Fibroblast of skin of back (primary cell): Measurements from ENCODE around the gene WWP2. TPM values are rescaled to one million over a fixed set of nuclear protein-coding genes. Genes with fewer than 3 reads are reported as not detected.
A peak's percentile ranks its signal among the peaks of the same experiment; 100 is the strongest.
"Not testable (repeated sequence)": the region's sequence is repeated elsewhere in the genome, so short reads cannot be mapped to it uniquely, and the experiment has no call there.

ENCODE experiments used
- DNase-seq: peaks from one replicate; pipeline ENCODE4 v3.0.0-alpha.2; 2013
- polyA plus RNA-seq, 2 experiments: library from polyadenylated mRNA; unstranded; fragments of 120-200 nt; gene quantifications; one replicate each; pipeline ENCODE4 v1.2.1, GENCODE V29; 2013; ENCODE audit not compliant: insufficient read length in 2 of 2

WWP2 gene
- 22.5 TPM for polyA plus RNA-seq (2013, experiment 1 of 2; ENCODE audit: insufficient read length)
- polyA plus RNA-seq (2013, experiment 2 of 2; ENCODE audit: insufficient read length): 17.3 TPM

DNA sequence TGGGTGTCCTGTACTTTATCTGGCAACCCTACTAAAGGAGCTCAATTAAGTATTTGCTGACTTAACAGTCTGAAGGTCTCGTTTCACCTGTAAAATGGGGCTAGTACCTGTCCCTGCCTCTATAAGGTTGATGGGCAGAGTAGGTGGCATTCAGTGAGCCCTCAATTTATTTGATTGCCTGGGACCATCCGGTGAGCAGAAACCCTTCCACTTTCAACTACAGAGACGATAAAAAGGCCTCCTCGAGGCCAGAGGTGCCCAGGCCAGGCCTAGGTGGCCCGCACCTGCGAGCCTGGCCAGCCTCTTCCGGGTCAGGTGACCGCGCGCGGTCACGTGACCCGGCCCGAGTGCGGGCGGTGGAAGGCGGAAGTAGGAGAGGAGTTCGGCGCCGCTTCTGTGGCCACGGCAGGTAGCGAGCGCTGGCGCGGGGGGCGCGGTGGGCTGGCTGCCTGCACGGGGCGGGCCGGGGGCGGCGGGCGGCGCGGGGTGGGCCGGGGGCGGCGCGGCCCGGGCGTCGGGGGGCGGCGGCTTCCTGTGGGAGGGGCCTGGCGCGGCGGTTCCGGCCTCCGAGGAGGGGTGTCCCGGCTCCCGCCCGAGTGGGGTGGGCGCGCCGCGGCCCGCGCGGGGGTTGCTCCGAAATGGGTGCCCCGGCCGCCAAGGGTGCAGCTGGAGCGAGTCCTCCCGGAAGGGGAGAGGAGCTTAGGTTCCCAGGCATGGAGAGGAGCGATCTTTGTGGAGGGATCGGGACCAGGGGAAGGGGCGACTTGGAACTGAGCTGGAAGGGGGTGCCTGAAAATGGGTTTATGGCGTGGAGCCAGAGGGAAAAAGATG is at the start of gene WWP2:
Gene WWP2, plus strand, starts transcription at position 350 of the 831 bp plus-strand sequence. CDS start 24,679 bp downstream, outside the sequence.
- peak; percentile 71 for DNase-seq

- no peak for DNase-seq
Observed at GRCh38 chr16:69712914-69713581, 49.1 kb upstream of the WWP2 start.

DNA sequence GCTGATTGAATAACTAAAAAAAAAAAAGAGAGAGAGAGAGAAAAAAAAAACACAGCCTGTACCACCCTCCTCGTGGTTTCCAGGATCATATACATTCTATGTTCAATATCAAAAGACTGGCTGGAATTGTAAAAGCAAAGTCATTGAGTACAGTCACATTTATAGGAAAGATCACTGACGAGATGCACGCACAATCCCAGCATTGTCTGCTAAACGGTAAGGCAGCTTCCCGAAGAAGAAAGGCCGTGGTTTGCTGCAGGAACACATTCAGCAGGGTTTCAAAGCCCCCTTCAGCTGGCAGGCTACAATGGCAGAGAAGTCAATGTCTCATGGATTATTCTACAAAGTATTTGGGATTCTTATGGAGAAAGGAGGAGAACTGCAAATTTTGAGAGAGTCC is 45.1 kb upstream of the WWP2 start:
- DNase-seq: no peak

GRCh38 chr16:69718111-69718764 is 43.9 kb upstream of the WWP2 start:
- DNase-seq: no peak

DNA sequence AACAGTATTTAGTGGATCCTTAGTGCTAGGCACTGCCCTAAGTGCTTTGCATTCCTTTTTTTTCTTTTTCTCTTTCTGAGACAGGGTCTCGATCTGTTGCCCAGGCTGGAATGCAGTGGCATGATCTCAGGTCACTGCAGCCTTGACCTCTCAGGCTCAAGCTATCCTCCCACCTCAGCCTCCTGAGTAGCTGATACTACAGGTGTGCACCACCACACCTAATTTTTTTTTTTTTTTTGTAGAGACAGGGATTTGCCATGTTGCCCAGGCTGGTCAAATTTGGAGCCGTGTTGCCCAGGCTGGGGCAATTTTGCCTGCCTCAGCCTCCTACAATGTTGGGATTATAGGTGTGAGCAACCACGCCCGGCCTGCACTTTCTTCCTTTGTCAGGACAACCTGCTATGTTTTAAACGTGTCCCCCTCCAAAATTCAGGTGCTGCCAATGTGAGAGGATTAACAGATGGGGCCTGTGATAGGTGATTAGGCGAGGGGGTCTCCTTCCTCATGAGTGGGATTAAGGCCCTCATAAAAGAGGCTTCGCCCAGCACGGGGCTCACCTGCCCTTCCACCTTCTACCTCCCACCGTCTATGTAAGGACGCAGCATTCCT is 41.2 kb upstream of the WWP2 start:
- no peak for DNase-seq

DNA sequence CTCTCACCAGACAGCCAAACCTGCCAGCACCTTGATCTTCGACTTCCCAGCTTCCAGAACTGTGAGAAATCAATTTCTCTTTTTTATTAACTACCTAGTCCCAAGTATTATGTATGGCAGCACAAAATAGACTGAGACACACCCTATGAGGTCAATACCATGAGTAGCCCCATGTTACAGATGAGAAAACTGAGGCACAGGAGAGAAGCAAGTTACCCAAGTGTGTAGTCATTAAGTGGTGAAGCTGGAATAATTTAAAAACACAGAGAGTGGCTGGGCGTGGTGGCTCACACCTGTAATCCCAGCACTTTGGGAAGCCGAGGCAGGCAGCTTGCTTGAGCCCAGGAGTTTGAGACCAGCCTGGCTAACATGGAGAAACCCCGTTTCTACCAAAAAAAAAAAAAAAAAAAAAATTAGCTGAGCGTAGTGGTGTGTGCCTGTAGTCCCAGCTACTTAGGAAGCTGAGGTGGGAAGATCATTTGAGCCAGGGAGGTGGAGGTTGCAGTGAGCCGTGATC is 40.6 kb upstream of the WWP2 start:
- DNase-seq: no peak

DNA sequence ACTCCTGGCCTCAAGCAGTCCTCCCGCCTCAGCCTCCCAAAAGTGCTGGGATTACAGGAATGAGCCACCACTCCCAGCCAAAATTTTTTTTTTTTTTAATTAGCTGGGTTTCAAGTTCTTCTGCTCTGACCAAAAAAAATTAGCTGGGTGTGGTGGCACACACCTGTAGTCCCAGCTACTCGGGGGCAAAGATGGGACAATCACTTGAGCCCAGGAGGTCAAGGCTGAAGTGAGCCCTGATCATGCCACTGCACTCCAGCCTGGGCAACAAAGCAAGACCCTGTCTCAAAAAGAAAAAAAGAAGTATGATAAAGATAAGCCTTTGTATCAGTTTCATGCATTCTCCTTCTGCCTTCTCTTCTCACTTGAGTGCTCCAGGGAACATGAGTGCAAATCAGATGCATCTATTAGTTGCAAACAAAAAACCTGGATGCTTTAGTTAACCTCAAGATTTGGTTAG is 37.7 kb upstream of the WWP2 start:
- DNase-seq: no peak

DNA sequence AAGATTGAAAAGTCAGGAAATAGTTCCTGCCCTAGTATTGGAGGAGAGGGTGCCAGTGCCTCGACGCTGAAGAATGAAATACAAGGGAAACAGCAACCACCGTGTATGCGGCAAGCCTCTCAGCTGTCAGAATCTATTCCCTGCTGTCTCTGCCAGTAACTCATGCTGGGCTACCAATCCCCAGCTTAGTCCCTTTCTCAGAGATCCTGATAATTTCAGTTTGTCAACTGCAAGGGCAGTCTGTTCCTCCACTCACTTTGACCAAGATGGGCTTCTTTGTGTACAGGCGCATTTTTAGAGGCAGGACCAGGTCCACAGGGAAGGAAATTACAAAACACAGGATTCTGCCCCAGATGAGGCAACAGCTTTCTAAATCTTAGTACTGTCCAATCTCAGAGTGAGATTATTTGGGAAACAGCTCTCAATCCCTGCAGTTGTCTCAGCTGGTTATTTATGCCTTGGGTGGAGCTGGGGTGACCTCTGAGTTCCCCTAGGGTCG is 37.1 kb upstream of the WWP2 start:
- DNase-seq: no peak

DNA sequence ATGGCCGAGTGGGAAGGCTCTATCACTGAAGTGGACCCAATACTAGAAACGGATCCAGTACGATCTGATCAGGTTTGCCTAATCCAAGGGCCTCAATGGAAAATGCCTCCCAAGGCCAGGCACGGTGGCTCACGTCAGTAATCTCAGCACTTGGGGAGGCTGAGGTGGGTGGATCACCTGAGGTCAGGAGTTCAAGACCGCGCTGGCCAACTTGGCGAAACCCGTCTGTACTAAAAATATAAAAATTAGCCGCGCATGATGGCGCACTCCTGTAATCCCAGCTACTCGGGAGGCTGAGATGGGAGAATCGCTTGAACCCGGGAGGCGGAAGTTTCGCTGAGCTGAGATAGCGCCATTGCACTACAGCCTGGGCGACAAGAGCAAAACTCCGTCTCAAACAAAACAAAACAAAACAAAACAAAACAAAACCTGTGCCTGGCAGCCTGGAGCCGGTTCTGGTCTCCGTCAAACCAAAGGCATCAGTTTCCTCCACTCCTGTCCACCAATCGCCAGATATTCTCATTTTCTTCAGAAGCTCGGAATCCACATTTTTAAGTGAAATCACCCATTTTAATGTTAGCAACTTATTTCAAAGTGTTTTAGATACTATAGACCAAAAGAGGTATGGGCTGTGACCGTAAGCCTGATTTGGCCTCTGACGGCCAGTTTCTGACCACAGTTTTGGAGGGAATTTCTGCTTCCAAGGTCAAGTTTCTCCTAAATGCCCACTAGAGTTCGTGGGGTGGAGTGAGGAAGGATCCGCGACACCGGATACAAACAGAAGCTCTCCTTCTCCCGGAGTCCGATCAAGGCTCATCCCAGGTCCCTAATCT is 36.4 kb upstream of the WWP2 start:
- DNase-seq: no peak

DNA sequence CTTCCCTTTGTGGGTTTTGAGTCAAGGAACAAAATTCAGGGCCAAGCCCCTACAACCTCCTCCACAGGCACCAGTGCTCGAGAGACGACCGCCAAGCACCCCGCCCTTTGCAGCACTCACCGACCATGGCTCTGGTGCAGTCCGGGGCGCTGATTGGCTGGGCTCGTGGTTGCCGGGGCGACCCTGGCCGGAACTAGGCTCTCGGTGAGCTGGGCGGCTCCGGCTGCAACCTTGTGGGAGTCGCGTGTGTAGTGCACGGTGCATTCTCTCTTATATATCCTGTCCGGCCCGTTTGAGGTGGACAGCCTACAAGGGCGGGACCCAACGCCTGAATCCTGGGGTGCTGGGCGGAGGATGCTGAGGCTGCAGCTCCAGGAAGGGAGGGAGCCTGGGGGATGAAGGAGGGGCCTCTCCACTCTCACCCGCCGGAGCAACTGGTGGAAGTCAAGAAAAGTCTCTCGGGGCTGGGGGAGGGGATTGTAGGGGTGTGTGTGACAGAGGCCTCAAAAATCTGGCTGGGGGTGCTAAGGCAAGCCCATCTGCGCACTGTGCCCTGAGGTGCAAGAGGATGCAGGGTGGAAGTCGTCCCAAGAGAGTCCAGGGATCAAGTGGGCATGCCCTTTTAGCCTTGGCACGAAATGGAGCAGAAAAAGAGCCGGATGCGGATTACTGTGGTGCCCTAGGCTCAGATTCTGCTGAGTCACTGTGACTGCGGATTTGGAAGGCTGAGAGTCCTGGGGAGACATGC is 35.6 kb upstream of the WWP2 start, which contains the start of gene NQO1:
Gene NQO1, minus strand, starts transcription at position 248 of the 748 bp plus-strand sequence. Its CDS starts 121 bp downstream, at position 127.
- peak; percentile 97 for DNase-seq

DNA sequence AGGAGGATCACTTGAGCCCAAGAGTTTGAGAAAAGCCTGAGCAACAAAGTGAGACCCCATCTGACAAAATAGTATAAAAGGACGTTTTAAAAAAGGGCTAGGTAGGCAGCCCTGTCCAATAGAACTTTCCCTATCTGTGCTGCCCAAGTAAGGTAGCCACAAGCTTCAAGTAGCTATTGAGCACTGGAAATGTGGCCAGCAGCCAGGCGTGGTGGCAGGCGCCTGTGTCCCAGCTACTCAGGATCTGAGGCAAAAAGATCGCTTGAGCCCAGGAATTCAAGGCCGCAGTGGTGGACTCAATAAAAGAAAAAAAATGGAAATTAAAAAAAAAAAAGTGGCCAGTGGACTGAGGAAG is 34.2 kb upstream of the WWP2 start:
- DNase-seq: no peak

- not testable (repeated sequence) for DNase-seq
Observed at GRCh38 chr16:69729030-69729429, 33.1 kb upstream of the WWP2 start.

- DNase-seq: not testable (repeated sequence)
Observed at GRCh38 chr16:69731280-69731679, 30.9 kb upstream of the WWP2 start.

DNA sequence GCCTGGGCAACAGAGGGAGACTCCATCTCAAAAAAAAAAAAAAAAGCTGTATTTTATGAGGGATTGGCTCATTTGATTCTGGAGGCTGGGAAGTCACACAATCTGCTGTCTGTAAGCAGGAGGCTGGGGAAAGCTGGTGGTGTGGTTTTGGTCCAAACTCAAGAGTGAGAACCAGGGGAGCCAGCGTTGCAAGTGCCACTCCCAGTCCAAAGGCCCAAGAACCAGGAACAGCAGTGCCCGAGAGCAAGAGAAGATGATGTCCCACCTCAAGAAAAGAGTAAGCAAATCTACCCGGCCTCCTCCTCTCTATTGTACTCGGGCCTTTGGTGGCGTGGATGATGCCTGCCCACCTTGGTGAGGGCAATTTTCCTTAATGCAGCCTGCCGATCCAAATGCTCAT is 30.0 kb upstream of the WWP2 start:
- DNase-seq: no peak

DNA sequence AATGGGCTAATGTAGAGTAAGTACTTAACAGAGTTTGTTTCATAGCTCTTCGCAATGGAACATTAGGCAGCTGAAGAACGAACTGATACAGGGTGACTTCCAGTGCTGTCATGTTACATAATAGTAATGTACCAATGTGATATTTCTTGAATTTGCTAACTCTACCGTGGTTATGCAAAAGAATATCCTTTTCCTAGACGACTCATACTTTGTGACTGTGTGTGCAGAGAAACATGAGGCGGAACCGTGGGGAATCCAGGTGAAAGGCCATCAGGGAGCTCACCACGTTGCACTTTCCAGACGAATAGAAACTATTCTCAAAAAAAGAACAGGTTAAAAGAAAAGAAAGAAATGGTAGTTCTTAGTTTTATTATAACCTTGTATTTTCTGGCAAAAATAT is 20.6 kb upstream of the WWP2 start:
- DNase-seq: peak; percentile 18

DNA sequence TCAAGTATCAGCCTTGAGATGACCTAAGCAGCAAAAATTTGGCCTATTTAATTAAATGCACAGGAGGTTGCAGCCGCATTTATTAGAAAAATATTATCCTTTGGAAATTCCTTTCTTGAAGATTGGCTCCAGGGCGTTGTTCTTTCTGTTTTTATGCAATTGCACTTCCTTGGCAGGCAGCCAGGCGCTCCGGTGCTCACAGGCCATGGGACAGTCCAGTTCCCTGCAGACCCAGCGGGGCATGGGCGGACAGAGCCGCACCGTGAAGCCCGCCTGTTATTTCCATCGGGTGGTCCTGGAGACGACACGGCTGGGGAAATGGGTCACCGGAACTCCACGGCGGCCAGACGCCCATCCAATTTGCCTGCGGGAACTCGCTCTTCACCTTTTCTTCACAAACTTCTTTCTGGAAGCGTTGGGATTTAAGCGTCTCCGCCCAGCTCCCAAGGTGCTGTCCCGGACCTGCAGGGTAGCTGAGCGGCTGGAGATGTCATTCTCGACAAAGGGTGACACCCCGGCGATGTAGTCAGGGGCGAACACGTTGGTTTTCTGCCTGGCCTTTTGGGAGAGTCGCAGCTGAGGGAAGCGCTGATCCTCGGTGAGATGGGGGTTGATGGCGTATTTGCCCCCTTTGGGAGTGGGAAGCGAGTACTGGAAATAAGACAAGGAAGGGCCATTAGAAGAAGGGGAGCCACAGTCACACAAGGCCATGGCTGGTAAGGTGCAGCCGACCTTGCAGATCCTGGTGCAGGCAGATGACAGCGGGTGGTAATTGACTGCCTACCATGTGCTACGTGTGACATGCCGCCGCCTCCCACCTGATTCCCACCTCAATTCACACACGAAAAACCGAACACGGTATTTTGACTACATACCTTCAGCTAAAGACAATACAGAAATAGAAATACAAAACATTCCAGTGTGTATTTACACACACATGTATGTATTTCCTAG is 19.9 kb upstream of the WWP2 start:
- peak; percentile 52 for DNase-seq

- no peak for DNase-seq
Observed at GRCh38 chr16:69744363-69745231, 17.5 kb upstream of the WWP2 start.

DNA sequence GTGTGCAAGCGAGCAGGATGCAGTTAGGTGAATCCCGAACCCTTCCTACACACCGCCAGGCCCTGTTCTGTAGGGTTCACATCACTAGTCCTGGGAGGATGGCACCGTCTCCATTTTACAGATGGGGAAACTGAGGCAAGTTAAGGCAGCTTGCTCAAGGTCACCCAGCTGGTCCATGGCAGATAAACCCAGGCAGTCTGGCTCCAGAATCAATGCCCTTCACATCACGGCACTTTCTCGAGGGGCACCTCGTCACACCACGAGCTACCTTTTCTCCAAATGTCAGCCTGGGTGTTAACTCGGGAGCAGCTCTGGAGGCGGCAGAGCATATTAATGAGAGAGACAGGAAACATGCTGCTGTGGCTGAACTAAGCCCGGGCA is 16.9 kb upstream of the WWP2 start:
- DNase-seq: no peak
